HepG2 (cell line): ENCODE data around the gene ELP2. TPM values are rescaled to one million over a fixed set of nuclear protein-coding genes. Genes with fewer than 3 reads are reported as not detected.

Source experiments
- ATAC-seq: fragments of 200-7000 bp; cut with Tn5 transposase; 3 replicates; pipeline ENCODE4 v1.9.1; 2020; ENCODE audit warnings: mild to moderate bottlenecking, moderate library complexity
- BruUV-seq: library from RNA; stranded (reverse); fragments of 400-500 nt; replicated peaks from 2 replicates; lab custom pipeline; 2021; lab: Mats Ljungman, UMichigan
- CTCF ChIA-PET: fragments of 300-600 bp; formaldehyde crosslinking; extraction: SDS; loops from one replicate; lab custom pipeline; 2021; ENCODE audit warnings: low total read pairs, inconsistent platforms, low intra/inter-chr PET ratio; lab: Yijun Ruan, JAX
- POLR2A ChIA-PET: fragments of 350-600 bp; sonication (Branson Sonifier 250); formaldehyde crosslinking; loops from one replicate; lab custom pipeline; 2020; ENCODE audit warnings: antibody characterized with exemption, inconsistent platforms; lab: Yijun Ruan, JAX
- DNase-seq: peaks from one replicate; pipeline ENCODE4 v3.0.0-alpha.2; 2015; ENCODE audit warnings: low spot score
- FAIRE-seq: peaks from 3 replicates; lab custom pipeline; 2011; peaks lifted over from hg19 to GRCh38; lab: Jason Lieb, UNC
- H2AFZ ChIP-seq: one replicate; pipeline ENCODE4 v1.6.1; 2011; ENCODE audit warnings: low read length, inconsistent platforms
- H3K27ac ChIP-seq: fragments of 300-600 bp; 3 replicates; pipeline ENCODE4 v1.8.0; 2011; ENCODE audit warnings: mixed run types, mild to moderate bottlenecking, mixed read lengths, low read length, inconsistent platforms; ENCODE audit not compliant: insufficient read depth; ENCODE audit errors: extremely low read length
- H3K27me3 ChIP-seq, 2 experiments: fragments of 200-600 bp in 1 of 2; 2 replicates in 1 of 2; 3 replicates in 1 of 2; pipeline versions ENCODE4 v1.6.0 to v1.8.0; 2011; ENCODE audit warnings: low read length in 2 of 2, mild to moderate bottlenecking in 2 of 2, moderate library complexity in 2 of 2, inconsistent platforms in 1 of 2; ENCODE audit not compliant: insufficient read depth in 2 of 2, control insufficient read depth in 1 of 2
- H3K36me3 ChIP-seq, 2 experiments: fragments of 200-600 bp in 1 of 2; replicated peaks in 1 of 2; 2 replicates in 1 of 2; 3 replicates in 1 of 2; pipeline versions ENCODE4 v1.5.1 to v1.8.0; 2011; ENCODE audit warnings: low read length in 2 of 2, inconsistent platforms in 1 of 2; ENCODE audit not compliant: insufficient read depth in 2 of 2, control insufficient read depth in 1 of 2
- H3K4me1 ChIP-seq: 2 replicates; pipeline ENCODE4 v1.5.1; 2012; ENCODE audit warnings: low read length, inconsistent platforms; ENCODE audit not compliant: insufficient read depth
- H3K4me2 ChIP-seq: 2 replicates; pipeline ENCODE4 v1.6.0; 2011; ENCODE audit warnings: low read depth, low read length, inconsistent platforms
- H3K4me3 ChIP-seq, 3 experiments: fragments of 200-600 bp in 1 of 3; sonication (generic), shearing (Covaris generic) in 1 of 3; replicated peaks in 1 of 3; 2 replicates each; pipeline ENCODE4 v1.5.1; 2011 to 2016; ENCODE audit warnings: low read length in 3 of 3, inconsistent platforms in 2 of 3, low read depth in 2 of 3, mild to moderate bottlenecking in 2 of 3, control low read depth in 1 of 3, mixed read lengths in 1 of 3; ENCODE audit not compliant: insufficient read depth in 1 of 3
- H3K79me2 ChIP-seq: one replicate; pipeline ENCODE4 v1.6.1; 2011; ENCODE audit warnings: low read length, inconsistent platforms; ENCODE audit not compliant: insufficient read depth
- H3K9ac ChIP-seq: 2 replicates; pipeline ENCODE4 v1.6.0; 2011; ENCODE audit warnings: mild to moderate bottlenecking, low read depth, low read length, inconsistent platforms; ENCODE audit not compliant: insufficient read depth
- H3K9me3 ChIP-seq: 2 replicates; pipeline ENCODE4 v1.5.1; 2012; ENCODE audit warnings: mild to moderate bottlenecking, low read length
- H4K20me1 ChIP-seq: 2 replicates; pipeline ENCODE4 v1.6.0; 2011; ENCODE audit warnings: inconsistent platforms, mild to moderate bottlenecking, low read length, moderate library complexity; ENCODE audit not compliant: insufficient read depth
- ATF1 ChIP-seq: IDR thresholded peaks from 2 replicates; pipeline ENCODE4 v1.6.1; 2016; ENCODE audit warnings: mild to moderate bottlenecking, control low read depth
- HDAC1 ChIP-seq: sonication (generic); formaldehyde crosslinking; IDR thresholded peaks from 2 replicates; pipeline ENCODE4 v1.5.1; 2020; ENCODE audit warnings: mild to moderate bottlenecking, missing genetic modification reagents
- HIVEP1 ChIP-seq: sonication (generic); formaldehyde crosslinking; IDR thresholded peaks from 2 replicates; pipeline ENCODE4 v1.4.0; 2020; ENCODE audit warnings: mild to moderate bottlenecking, missing genetic modification reagents
- HMG20B ChIP-seq: conservative IDR thresholded peaks from 2 replicates; pipeline ENCODE4 v1.6.1; 2016; ENCODE audit warnings: missing genetic modification reagents, missing compliant biosample characterization
- MATR3 ChIP-seq: sonication (generic); formaldehyde crosslinking; IDR thresholded peaks from 2 replicates; pipeline ENCODE4 v1.4.0; 2020; ENCODE audit warnings: missing genetic modification reagents
- PPARG ChIP-seq: conservative IDR thresholded peaks from 2 replicates; pipeline ENCODE4 v1.6.1; 2016; ENCODE audit warnings: missing biosample characterization, missing genetic modification reagents
- REXO4 ChIP-seq: sonication (generic); formaldehyde crosslinking; IDR thresholded peaks from 2 replicates; pipeline ENCODE4 v1.8.0; 2022; ENCODE audit warnings: missing genetic modification reagents, mild to moderate bottlenecking, borderline replicate concordance
- SMAD1 ChIP-seq: sonication (generic); formaldehyde crosslinking; IDR thresholded peaks from 2 replicates; pipeline ENCODE4 v1.4.0; 2020; ENCODE audit warnings: missing genetic modification reagents, low read depth, mild to moderate bottlenecking, borderline replicate concordance
- SMYD3 ChIP-seq: sonication (generic); formaldehyde crosslinking; IDR thresholded peaks from 2 replicates; pipeline ENCODE4 v1.8.1; 2023; ENCODE audit warnings: mild to moderate bottlenecking, missing genetic modification reagents
- SP2 ChIP-seq: sonication (generic); formaldehyde crosslinking; IDR thresholded peaks from 2 replicates; pipeline ENCODE4 v1.5.1; 2020; ENCODE audit warnings: mild to moderate bottlenecking, missing genetic modification reagents
- WIZ ChIP-seq: sonication (generic); formaldehyde crosslinking; IDR thresholded peaks from 2 replicates; pipeline ENCODE4 v1.5.1; 2020; ENCODE audit warnings: mild to moderate bottlenecking, missing genetic modification reagents
- ZC3H4 ChIP-seq: sonication (generic); formaldehyde crosslinking; IDR thresholded peaks from 2 replicates; pipeline ENCODE4 v1.4.0; 2020; ENCODE audit warnings: missing genetic modification reagents, borderline replicate concordance
- ZNF205 ChIP-seq: IDR thresholded peaks from 2 replicates; pipeline ENCODE4 v1.6.1; 2018; ENCODE audit warnings: missing biosample characterization, missing genetic modification reagents
- ZNF329 ChIP-seq: sonication (generic); formaldehyde crosslinking; IDR thresholded peaks from 2 replicates; pipeline ENCODE4 v1.9.0; 2021; ENCODE audit warnings: low read depth, mild to moderate bottlenecking, missing genetic modification reagents
- ZNF629 ChIP-seq: sonication (generic); formaldehyde crosslinking; conservative IDR thresholded peaks from 2 replicates; pipeline ENCODE4 v1.5.0; 2020; ENCODE audit warnings: missing genetic modification reagents
- ZNF720 ChIP-seq: sonication (generic); formaldehyde crosslinking; IDR thresholded peaks from 2 replicates; pipeline ENCODE4 v1.4.0; 2020; ENCODE audit warnings: missing genetic modification reagents
- ZNF749 ChIP-seq: sonication (generic); formaldehyde crosslinking; IDR thresholded peaks from 2 replicates; pipeline ENCODE4 v1.8.0; 2022; ENCODE audit warnings: mild to moderate bottlenecking, missing genetic modification reagents, moderate library complexity, borderline replicate concordance
- ZNF850 ChIP-seq: sonication (generic); formaldehyde crosslinking; conservative IDR thresholded peaks from 2 replicates; pipeline ENCODE4 v1.9.0; 2021; ENCODE audit warnings: mild to moderate bottlenecking, missing genetic modification reagents
- WGBS: methylation state at CpG from one replicate; pipeline ENCODE4 v1.1.6; 2017; ENCODE audit warnings: low lambda C conversion rate; 5-methylcytosine and 5-hydroxymethylcytosine counted together
- in situ Hi-C: cut with HindIII; loops from 2 replicates; pipeline ENCODE4 v1.10.0; 2017; ENCODE audit warnings: low pct_unique_long_range_greater_than_20kb; ENCODE audit not compliant: extremely low pct_ligation_motif_present
- intact Hi-C: fragments of 100-400 bp; cut with micrococcal nuclease; formaldehyde crosslinking; loops from one replicate; pipeline ENCODE4 v1.10.0; 2022; ENCODE audit not compliant: unreplicated experiment
- polyA plus RNA-seq, 8 experiments: library from polyadenylated mRNA; depleted of rRNA in 3 of 8; stranded (reverse) in 7 of 8; unstranded in 1 of 8; fragments of >200 nt; fragmentation: Illumina TruSeq in 4 of 8; extraction: Trizol in 4 of 8; gene quantifications; 2 replicates each; pipeline versions ENCODE4 v1.2.1 to v1.2.3, GENCODE V29; 2011 to 2016; ENCODE audit warnings: low read depth in 4 of 8, missing spikeins in 1 of 8, mixed read lengths in 1 of 8; ENCODE audit not compliant: insufficient read depth in 1 of 8
- total RNA-seq, 5 experiments: library from RNA; depleted of rRNA; stranded (reverse); fragments of >200 nt; fragmentation: Illumina TruSeq; extraction: Trizol; gene quantifications; 2 replicates each; pipeline ENCODE4 v1.2.3, GENCODE V29; 2016; ENCODE audit warnings: low read depth in 1 of 5
- TF ChIP-seq, protein P1 (sequence below): sonication (generic); formaldehyde crosslinking; IDR thresholded peaks from 2 replicates; pipeline ENCODE4 v1.5.1; 2020; ENCODE audit warnings: missing genetic modification reagents, mild to moderate bottlenecking, borderline replicate concordance
- TF ChIP-seq, protein P2 (sequence below): IDR thresholded peaks from 2 replicates; pipeline ENCODE4 v1.6.1; 2016; ENCODE audit warnings: low read depth

ELP2 gene
- total and polyA plus RNA-seq, 2 of the 13 experiments (the other 11 are each of a cell fraction or from before 2014, with no cell fraction given): 98.7 to 100 TPM

DNA sequence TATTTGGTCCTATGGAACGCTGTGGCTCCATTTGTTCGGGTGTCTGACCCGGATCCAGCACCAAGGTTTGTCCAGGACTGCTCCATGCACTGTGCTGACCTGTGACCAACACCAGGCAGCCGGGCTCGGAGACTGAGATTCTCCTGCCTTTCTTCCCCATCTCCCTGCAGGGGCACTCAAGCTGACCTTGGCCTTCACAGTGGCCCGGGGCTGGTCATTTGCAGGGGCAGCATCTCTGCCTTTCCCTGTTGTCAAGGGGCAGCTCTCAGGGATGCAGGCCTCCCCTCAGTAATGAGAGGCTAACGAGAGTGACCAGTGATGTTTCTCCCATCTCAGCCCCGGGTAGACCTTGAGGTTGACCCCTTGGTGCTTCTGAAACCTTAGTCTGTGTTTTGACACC lies 85.1 kb downstream of the ELP2 start:
- ChIA-PET CTCF (no interaction called here), POLR2A (no interaction called here)
- TF ChIP-seq ZNF749 (CRISPR knock-in tag) (no peak), ZC3H4 (no peak), SMAD1 (no peak), WIZ (CRISPR knock-in tag) (no peak), ZNF720 (CRISPR knock-in tag) (no peak), HIVEP1 (CRISPR knock-in tag) (no peak)
- TF ChIP-seq, protein P1, sequence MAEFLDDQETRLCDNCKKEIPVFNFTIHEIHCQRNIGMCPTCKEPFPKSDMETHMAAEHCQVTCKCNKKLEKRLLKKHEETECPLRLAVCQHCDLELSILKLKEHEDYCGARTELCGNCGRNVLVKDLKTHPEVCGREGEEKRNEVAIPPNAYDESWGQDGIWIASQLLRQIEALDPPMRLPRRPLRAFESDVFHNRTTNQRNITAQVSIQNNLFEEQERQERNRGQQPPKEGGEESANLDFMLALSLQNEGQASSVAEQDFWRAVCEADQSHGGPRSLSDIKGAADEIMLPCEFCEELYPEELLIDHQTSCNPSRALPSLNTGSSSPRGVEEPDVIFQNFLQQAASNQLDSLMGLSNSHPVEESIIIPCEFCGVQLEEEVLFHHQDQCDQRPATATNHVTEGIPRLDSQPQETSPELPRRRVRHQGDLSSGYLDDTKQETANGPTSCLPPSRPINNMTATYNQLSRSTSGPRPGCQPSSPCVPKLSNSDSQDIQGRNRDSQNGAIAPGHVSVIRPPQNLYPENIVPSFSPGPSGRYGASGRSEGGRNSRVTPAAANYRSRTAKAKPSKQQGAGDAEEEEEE (CRISPR knock-in tag): no peak
- ATAC-seq (no peak), DNase-seq (no peak), FAIRE-seq (no peak)
- H4K20me1 ChIP-seq: no peaks in the 10 kb centered on the region
- no peak overlapping the region for H2AFZ ChIP-seq
- no peaks in the 10 kb centered on the region for H3K9me3 ChIP-seq
- 94% methylated on average over 3 of the region's 8 CpGs for WGBS
- in situ Hi-C loops (no loop called here), intact Hi-C loops (no loop called here)
- no peak overlapping the region for H3K27ac ChIP-seq
- H3K36me3 ChIP-seq: peaks cover 5 to 46% of the 10 kb centered on the region in 2 experiments
- no peak overlapping the region for H3K4me3 ChIP-seq
- no peaks in the 10 kb centered on the region for H3K27me3 ChIP-seq
- H3K4me1 ChIP-seq: peaks cover 17% of the 10 kb centered on the region
- no peak overlapping the region for H3K9ac ChIP-seq
- BruUV-seq: no TSS peak
- no peak overlapping the region for H3K4me2 ChIP-seq
- H3K79me2 ChIP-seq: peaks cover 2% of the 10 kb centered on the region

DNA sequence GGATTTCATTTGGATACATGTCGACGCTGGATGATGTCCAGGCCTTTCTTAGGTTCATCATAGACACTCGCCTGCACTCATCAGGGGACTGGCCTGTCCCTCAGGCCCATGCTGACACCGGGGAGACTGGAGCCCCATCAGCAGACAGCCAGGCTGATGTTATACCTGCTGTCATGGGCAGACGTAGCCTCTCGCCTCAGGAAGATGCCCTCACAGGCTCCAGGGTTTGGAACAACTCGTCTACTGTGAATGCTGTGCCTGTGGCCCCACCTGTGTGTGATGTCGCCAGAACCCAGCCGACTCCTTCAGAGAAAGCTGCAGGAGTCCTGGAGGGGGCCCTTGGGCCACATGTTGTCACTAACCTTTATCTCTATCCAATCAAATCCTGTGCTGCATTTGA lies 85.9 kb downstream of the ELP2 start:
- Histone ChIP-seq H3K4me3 (no peak overlapping the region), H3K4me2 (no peak overlapping the region), H2AFZ (no peak overlapping the region), H3K27ac (no peak overlapping the region), H3K27me3 (no peaks in the 10 kb centered on the region), H4K20me1 (no peaks in the 10 kb centered on the region), H3K79me2 (no peaks in the 10 kb centered on the region), H3K9me3 (no peaks in the 10 kb centered on the region), H3K4me1 (peaks cover 17% of the 10 kb centered on the region), H3K9ac (no peak overlapping the region), H3K36me3 (peaks cover 3 to 40% of the 10 kb centered on the region in 2 experiments)
- DNase-seq: no peak
- ChIA-PET POLR2A (no interaction called here), CTCF (no interaction called here)
- intact Hi-C loops (no loop called here), in situ Hi-C loops (no loop called here)
- ATAC-seq: no peak
- no peak for FAIRE-seq
- WGBS: 98% methylated on average over 6 of the region's 9 CpGs
- no TSS peak for BruUV-seq
- TF ChIP-seq ATF1 (CRISPR knock-in tag): no peak
- TF ChIP-seq ZNF629: no peak
- TF ChIP-seq, protein P2, sequence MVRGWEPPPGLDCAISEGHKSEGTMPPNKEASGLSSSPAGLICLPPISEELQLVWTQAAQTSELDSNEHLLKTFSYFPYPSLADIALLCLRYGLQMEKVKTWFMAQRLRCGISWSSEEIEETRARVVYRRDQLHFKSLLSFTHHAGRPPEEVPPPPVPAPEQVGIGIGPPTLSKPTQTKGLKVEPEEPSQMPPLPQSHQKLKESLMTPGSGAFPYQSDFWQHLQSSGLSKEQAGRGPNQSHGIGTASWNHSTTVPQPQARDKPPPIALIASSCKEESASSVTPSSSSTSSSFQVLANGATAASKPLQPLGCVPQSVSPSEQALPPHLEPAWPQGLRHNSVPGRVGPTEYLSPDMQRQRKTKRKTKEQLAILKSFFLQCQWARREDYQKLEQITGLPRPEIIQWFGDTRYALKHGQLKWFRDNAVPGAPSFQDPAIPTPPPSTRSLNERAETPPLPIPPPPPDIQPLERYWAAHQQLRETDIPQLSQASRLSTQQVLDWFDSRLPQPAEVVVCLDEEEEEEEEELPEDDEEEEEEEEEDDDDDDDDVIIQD: no peak
- no peak for TF ChIP-seq REXO4 (CRISPR knock-in tag)
- no peak for TF ChIP-seq SP2
- TF ChIP-seq SMYD3 (CRISPR knock-in tag): no peak
- TF ChIP-seq ZNF205 (CRISPR knock-in tag): no peak
- TF ChIP-seq ZNF329 (CRISPR knock-in tag): no peak
- TF ChIP-seq MATR3 (CRISPR knock-in tag): no peak
- no peak for TF ChIP-seq HMG20B (CRISPR knock-in tag)
- TF ChIP-seq HDAC1 (CRISPR knock-in tag): no peak
- no peak for TF ChIP-seq ZNF850 (CRISPR knock-in tag)
- no peak for TF ChIP-seq PPARG (CRISPR knock-in tag)
